ENCODE results near the gene PHF23.
A peak's percentile ranks its signal among the peaks of the same experiment; 100 is the strongest.
"Not testable (repeated sequence)": the region's sequence is repeated elsewhere in the genome, so short reads cannot be mapped to it uniquely, and the experiment has no call there.

The PHF23 gene

DNA sequence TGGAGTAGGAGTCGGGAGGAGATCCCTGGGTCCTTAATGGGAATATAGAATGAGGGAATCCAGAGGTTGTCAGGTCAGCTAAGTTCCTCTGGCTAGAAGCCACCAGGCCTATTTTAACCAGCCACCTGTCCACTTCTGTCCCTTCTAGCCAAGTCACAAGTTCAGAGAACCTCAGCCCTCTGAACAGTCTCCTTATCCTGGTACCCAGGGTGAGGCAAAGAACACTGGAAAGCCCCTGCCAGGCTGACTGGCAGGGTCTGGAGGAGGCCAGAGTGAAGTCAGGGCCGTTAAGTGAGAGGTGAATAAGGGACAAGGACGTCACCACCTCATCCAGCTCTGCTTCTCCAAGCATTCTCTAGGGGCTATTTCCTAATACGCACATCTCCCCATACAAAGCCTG, 9.5 kb upstream of the PHF23 start:
- H3K4me2 ChIP-seq (ENCODE audit: low read depth, low read length, poor library complexity, severe bottlenecking), result peak overlapping the region; percentile 99
- peaks cover 70% of the 10 kb centered on the region for H3K79me2 ChIP-seq (ENCODE audit: insufficient read depth, low read length)
- peaks cover 47% of the 10 kb centered on the region for H4K20me1 ChIP-seq (ENCODE audit: insufficient read depth, low read length, poor library complexity, severe bottlenecking)
- peaks cover 22% of the 10 kb centered on the region; the same call in 1 of the 2 replicates for H3K36me3 ChIP-seq (ENCODE audit: insufficient read depth, low read length)
- H3K9ac ChIP-seq (ENCODE audit: low read depth, low read length, poor library complexity, severe bottlenecking), result peak overlapping the region; percentile 87
- TF ChIP-seq, protein P1, sequence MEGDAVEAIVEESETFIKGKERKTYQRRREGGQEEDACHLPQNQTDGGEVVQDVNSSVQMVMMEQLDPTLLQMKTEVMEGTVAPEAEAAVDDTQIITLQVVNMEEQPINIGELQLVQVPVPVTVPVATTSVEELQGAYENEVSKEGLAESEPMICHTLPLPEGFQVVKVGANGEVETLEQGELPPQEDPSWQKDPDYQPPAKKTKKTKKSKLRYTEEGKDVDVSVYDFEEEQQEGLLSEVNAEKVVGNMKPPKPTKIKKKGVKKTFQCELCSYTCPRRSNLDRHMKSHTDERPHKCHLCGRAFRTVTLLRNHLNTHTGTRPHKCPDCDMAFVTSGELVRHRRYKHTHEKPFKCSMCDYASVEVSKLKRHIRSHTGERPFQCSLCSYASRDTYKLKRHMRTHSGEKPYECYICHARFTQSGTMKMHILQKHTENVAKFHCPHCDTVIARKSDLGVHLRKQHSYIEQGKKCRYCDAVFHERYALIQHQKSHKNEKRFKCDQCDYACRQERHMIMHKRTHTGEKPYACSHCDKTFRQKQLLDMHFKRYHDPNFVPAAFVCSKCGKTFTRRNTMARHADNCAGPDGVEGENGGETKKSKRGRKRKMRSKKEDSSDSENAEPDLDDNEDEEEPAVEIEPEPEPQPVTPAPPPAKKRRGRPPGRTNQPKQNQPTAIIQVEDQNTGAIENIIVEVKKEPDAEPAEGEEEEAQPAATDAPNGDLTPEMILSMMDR (conservative IDR thresholded peaks at IDR 0.05; ENCODE audit: low read length), result no peak
- no peak for TF ChIP-seq EZH2phosphoT487 (IDR thresholded peaks at IDR 0.05; ENCODE audit: borderline replicate concordance)
- peak overlapping the region; percentile 84 for H3K4me3 ChIP-seq (ENCODE audit: low read length, poor library complexity, severe bottlenecking)
- H2AFZ ChIP-seq (ENCODE audit: low read length), result no peak overlapping the region
- H3K9me2 ChIP-seq (replicated peaks; ENCODE audit: low read depth, low read length), result no peaks in the 10 kb centered on the region
- no peaks in the 10 kb centered on the region for H3K27me3 ChIP-seq (ENCODE audit: insufficient read depth, low read length, poor library complexity, severe bottlenecking)
- no peaks in the 10 kb centered on the region for H3K9me3 ChIP-seq (ENCODE audit: insufficient read depth, low read depth, low read length)
- H3K4me1 ChIP-seq (ENCODE audit: insufficient read depth, low read length, poor library complexity, severe bottlenecking), result peaks cover 33% of the 10 kb centered on the region
- H3F3A ChIP-seq (ENCODE audit: low read depth), result no peaks in the 10 kb centered on the region

DNA sequence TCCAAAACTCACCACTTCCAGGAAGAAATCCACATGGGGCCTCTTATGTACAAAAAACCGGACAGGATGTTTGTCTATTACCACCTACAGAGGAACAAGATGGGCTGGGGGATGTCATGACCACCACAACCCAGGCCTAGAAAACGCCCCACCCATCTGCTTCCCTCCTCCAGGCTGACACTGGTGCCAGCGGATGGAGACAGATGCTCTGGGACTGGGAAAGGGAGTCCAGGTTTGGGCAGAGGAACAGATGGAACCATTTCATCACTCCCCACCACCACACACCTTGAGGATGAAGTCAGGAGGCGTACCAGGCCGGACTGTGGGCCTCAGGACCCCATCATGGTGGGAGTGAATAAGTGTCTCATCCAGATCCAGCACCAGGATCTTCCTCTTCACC, 7.5 kb upstream of the PHF23 start:
- H2AFZ ChIP-seq (ENCODE audit: low read length), result no peak overlapping the region
- no peaks in the 10 kb centered on the region for H3K27me3 ChIP-seq (ENCODE audit: insufficient read depth, low read length, poor library complexity, severe bottlenecking)
- TF ChIP-seq, protein P1 (conservative IDR thresholded peaks at IDR 0.05; ENCODE audit: low read length), result no peak
- TF ChIP-seq EZH2phosphoT487 (IDR thresholded peaks at IDR 0.05; ENCODE audit: borderline replicate concordance), result no peak
- 0 out of 2 replicates have a peak, but pooled peaks cover 3% of the 10 kb centered on the region for H3F3A ChIP-seq (ENCODE audit: low read depth)
- no peak overlapping the region for H3K9ac ChIP-seq (ENCODE audit: low read depth, low read length, poor library complexity, severe bottlenecking)
- H3K36me3 ChIP-seq (ENCODE audit: insufficient read depth, low read length), result peaks cover 23% of the 10 kb centered on the region; the same call in 1 of the 2 replicates
- no peak overlapping the region for H3K4me2 ChIP-seq (ENCODE audit: low read depth, low read length, poor library complexity, severe bottlenecking)
- no peaks in the 10 kb centered on the region for H3K9me3 ChIP-seq (ENCODE audit: insufficient read depth, low read depth, low read length)
- peaks cover 32% of the 10 kb centered on the region for H3K4me1 ChIP-seq (ENCODE audit: insufficient read depth, low read length, poor library complexity, severe bottlenecking)
- H3K79me2 ChIP-seq (ENCODE audit: insufficient read depth, low read length), result peaks cover 61% of the 10 kb centered on the region
- H4K20me1 ChIP-seq (ENCODE audit: insufficient read depth, low read length, poor library complexity, severe bottlenecking), result peaks cover 38% of the 10 kb centered on the region
- H3K4me3 ChIP-seq (ENCODE audit: low read length, poor library complexity, severe bottlenecking), result no peak overlapping the region
- H3K9me2 ChIP-seq (replicated peaks; ENCODE audit: low read depth, low read length), result no peaks in the 10 kb centered on the region

DNA sequence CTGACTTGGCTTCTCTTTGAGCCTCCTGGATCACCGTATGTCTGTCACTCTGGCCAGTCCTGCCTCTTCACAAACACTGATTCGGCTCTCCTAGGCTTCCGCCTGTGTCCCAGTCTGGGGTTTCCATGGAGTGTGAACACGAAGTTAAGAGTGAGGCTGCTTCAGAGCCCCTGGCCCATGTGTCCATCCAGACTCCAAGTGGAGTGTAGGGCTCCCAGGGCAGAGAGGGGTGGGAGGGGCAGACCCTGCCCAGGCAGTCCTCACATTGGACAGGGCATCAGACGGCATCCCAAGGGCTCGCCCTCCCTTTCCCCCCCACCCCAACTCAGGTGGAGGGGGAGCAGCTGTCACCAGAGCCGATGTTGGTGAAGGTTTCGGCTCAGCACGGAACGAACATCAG, 4.6 kb upstream of the PHF23 start:
- Histone ChIP-seq H3K36me3 (ENCODE audit: insufficient read depth, low read length) (peaks cover 23% of the 10 kb centered on the region; the same call in 1 of the 2 replicates), H3K4me1 (ENCODE audit: insufficient read depth, low read length, poor library complexity, severe bottlenecking) (peaks cover 29% of the 10 kb centered on the region), H4K20me1 (ENCODE audit: insufficient read depth, low read length, poor library complexity, severe bottlenecking) (peaks cover 16% of the 10 kb centered on the region), H3K79me2 (ENCODE audit: insufficient read depth, low read length) (peaks cover 60% of the 10 kb centered on the region)
- not testable (repeated sequence) for H3K4me2 ChIP-seq (ENCODE audit: low read depth, low read length, poor library complexity, severe bottlenecking); H2AFZ ChIP-seq (ENCODE audit: low read length); H3F3A ChIP-seq (ENCODE audit: low read depth); H3K27me3 ChIP-seq (ENCODE audit: insufficient read depth, low read length, poor library complexity, severe bottlenecking); H3K9me3 ChIP-seq (ENCODE audit: insufficient read depth, low read depth, low read length); H3K4me3 ChIP-seq (ENCODE audit: low read length, poor library complexity, severe bottlenecking); H3K9ac ChIP-seq (ENCODE audit: low read depth, low read length, poor library complexity, severe bottlenecking); H3K9me2 ChIP-seq (replicated peaks; ENCODE audit: low read depth, low read length)

DNA sequence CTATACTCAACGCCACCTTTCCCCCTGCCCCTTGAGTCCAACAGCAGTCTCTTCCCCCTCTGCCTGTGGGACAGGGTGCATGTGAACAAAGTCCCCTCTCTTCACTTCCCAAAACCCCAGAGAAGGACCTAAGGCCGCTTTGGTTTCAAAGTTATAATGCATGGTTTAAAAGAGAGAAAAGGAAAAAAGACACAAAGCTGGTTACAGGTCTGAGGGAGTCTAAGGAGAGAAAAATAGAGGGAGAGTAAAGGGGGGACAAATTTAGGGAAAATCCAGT, 4.1 kb upstream of the PHF23 start:
- H3K4me3 ChIP-seq (ENCODE audit: low read length, poor library complexity, severe bottlenecking), result peak overlapping the region; percentile 86
- H3K36me3 ChIP-seq (ENCODE audit: insufficient read depth, low read length), result peaks cover 23% of the 10 kb centered on the region; the same call in 1 of the 2 replicates
- no peaks in the 10 kb centered on the region for H3K9me2 ChIP-seq (replicated peaks; ENCODE audit: low read depth, low read length)
- no peak overlapping the region for H3K9ac ChIP-seq (ENCODE audit: low read depth, low read length, poor library complexity, severe bottlenecking)
- H2AFZ ChIP-seq (ENCODE audit: low read length), result no peak overlapping the region
- peaks cover 25% of the 10 kb centered on the region for H3K4me1 ChIP-seq (ENCODE audit: insufficient read depth, low read length, poor library complexity, severe bottlenecking)
- H3K4me2 ChIP-seq (ENCODE audit: low read depth, low read length, poor library complexity, severe bottlenecking), result peak overlapping the region; percentile 75
- peaks cover 12% of the 10 kb centered on the region for H4K20me1 ChIP-seq (ENCODE audit: insufficient read depth, low read length, poor library complexity, severe bottlenecking)
- H3K79me2 ChIP-seq (ENCODE audit: insufficient read depth, low read length), result peaks cover 59% of the 10 kb centered on the region
- 0 out of 2 replicates have a peak, but pooled peaks cover 3% of the 10 kb centered on the region for H3F3A ChIP-seq (ENCODE audit: low read depth)
- no peak for TF ChIP-seq EZH2phosphoT487 (IDR thresholded peaks at IDR 0.05; ENCODE audit: borderline replicate concordance)
- TF ChIP-seq, protein P1 (conservative IDR thresholded peaks at IDR 0.05; ENCODE audit: low read length), result no peak
- H3K9me3 ChIP-seq (ENCODE audit: insufficient read depth, low read depth, low read length), result no peaks in the 10 kb centered on the region
- H3K27me3 ChIP-seq (ENCODE audit: insufficient read depth, low read length, poor library complexity, severe bottlenecking), result peaks cover 5% of the 10 kb centered on the region
